KG1 (cell line): ENCODE results near the gene ADAM21.
"Not testable (repeated sequence)": the region's sequence is repeated elsewhere in the genome, so short reads cannot be mapped to it uniquely, and the experiment has no call there.

Experiments used
- DNase-seq: peaks from one replicate; lab custom pipeline; 2025; lab: John Stamatoyannopoulos, UW

ADAM21 gene

GRCh38 chr14:70477356-70478105 lies 25.6 kb downstream of the ADAM21 start:
- not testable (repeated sequence) for DNase-seq

GRCh38 chr14:70489579-70490200 lies 37.7 kb downstream of the ADAM21 start:
- DNase-seq, result no peak

- DNase-seq, result no peak
Measured at GRCh38 chr14:70498191-70498590, 46.2 kb downstream of the ADAM21 start.
